GM19372 (cell line): Measurements from ENCODE around the gene ZBTB9.

Experiments used
- ATAC-seq: cut with Tn5 transposase; IDR thresholded peaks from one replicate; pipeline ENCODE4 v1.9.1; 2021; ENCODE audit warnings: mild to moderate bottlenecking, low read depth, moderate library complexity; ENCODE audit not compliant: unreplicated experiment

Gene ZBTB9

DNA sequence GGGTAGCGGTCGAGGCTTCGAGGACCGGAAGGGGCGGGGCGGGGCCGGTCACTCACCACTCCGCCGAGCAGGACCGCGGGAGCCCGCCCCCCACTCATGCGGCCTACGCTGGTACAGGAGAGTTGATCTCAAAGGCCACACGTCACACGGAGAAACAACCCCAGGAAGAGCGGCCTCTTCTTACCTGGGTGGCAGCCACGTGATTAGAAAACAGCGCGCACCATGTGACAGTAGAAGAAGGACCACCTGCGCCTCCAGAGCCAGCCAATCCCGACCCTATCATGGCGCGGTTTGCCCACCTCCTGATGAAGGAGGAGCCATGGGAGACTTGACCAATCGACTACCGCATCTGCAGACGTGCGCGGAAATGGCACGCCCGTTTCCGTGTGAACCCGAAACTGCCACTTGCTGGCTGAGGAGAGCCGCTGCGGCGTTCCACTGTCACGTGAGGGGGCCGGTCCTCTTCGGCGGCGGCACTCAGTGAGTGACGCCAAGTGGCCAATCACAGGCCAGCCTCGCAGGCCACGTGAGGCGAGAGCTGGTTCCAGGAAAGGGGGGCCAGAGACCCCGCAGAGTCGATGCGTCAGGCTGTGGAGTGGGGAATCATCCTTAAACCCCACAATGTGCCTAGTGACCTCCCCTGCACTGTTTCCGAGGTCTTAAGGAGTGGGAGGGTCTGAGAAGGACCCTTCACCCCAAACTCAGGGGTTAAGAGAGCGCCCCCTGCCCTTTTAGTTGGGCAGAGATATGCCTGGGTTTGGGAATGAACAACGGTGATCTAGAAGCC lies 36.3 kb upstream of the ZBTB9 start, which contains the start of gene CUTA:
TSS of gene CUTA (minus strand) at position 205 of the 787 bp plus-strand sequence. CDS start at position 98, 107 bp downstream.
- peak; percentile 93 for ATAC-seq

DNA sequence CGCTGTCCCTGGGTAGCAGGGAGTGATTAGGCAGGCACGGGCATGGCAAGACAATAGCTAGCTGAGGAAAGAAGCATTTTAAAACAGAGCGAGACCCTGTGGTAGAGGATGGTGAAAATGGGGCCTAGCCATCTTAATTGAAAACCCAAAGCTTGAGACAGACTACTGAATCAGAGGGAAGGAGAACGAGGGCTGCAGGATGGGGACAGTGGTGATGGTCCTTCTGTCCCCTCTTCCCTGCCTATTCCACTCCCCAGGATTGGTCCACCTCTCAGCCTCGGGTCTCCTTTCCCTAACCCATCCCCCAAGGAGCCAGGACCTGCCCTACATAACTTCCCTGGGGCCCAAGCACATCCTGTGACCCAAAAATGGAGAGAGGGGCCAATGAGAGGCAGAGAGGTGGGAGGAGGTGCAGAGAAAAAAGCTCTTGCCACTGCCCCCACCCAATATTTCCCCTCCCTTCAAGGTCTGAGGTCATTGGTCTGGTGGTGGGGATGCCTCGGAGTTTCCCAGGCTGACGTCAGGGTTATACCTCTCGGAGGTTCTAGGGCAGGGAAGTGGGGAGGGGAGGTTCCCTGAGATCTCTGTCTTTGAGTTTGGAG lies 35.6 kb upstream of the ZBTB9 start:
- no peak for ATAC-seq

DNA sequence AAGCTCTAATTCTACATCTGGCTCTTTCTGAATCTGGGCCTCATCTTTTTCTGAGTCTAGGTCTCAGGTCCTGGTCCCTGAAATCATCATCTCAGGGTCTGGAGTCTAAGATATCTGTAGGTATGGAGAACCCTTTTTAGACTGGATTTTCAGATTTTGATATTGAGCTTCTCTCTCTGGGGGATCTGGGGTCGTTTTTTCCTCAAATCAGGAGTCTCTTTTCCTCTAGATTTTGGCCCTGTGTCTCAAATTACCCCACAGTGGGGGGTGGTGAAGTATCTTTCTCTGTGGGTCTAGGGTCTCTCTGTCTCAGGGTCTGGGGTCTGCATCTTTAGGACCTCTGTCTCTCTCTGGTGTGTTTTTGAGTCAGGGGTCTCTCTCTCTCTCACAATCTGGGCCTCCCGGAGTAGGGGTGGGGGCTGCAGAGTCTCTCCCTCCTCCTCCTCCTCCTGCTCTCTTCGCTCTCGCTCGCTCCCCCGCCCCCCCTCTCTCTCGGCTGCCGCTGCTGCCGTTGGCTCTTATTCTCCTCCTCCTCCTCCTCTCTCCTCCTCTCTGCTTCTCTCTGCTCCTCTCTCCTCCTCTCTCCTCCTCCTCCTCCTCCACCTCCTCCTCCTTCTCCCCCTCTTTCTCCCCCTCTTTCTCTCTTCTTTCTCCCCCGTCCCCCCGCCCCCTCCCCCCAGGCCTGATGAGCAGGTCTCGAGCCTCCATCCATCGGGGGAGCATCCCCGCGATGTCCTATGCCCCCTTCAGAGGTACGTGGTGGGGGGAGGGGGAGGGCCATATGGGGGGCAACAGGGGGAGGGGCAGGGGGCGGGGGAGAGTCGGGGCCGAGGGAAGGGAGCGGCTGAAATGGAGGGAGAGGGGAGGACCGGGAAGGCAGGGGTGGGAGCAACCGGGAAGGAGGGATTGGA lies 34.5 kb upstream of the ZBTB9 start, which contains the start of gene SYNGAP1:
TSS of gene SYNGAP1 (plus strand) at position 486 of the 911 bp plus-strand sequence. CDS start at position 686, 200 bp downstream.
- no peak for ATAC-seq

DNA sequence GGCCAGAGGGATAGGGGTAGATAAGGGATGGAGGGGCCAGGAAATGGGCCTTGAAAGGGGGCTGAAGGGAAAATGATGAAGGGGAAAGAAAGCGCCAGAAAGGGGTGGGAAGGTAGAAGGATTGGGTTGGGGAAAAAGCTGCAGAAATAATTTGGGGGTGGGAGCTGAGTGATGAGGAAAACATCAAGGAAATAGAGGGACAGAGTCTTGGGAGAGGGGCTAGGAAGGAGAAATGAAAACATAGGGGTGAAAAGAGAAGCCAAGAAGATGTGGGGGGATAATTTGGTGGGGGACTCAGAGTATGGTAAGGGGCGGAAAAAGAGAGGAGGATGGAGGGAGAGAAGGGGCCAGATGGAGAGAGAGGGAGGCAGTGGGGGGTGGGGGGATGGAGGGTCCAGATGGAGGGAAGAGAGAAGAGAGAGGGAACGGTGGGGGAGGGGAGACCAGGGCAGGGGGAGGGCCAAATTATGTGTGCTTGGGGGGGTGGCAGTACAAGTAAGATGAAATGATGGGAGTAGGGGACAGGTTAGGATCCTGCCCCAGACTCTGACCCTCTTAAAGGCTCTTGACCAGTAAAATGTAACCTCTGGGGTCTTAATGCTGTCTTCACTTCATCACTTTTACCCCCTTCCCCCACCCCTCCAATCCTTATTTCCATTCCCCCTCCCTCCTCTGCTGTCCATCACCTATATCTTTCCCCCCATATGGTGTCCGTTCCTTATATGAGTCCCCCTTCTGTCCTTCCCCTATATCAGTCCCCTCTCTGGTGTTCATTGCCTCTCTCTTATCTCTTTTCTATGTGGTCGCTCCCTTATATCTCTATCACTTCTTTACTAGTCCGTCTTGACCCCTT lies 33.7 kb upstream of the ZBTB9 start:
- ATAC-seq, result no peak

DNA sequence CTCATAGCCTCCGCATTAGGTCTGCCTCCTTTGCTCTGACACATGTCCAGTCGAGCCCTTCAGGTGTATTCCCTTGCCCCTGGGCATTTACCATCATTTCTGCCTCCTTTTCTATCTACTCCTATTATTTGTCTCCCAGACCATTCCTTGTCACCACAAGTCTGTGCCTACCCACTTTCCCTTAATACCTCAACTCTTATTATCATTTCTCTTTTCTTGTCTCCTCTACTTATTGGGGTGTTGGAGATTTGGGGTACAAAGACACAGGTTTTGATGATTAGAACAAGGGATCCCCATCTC lies 33.1 kb upstream of the ZBTB9 start:
- ATAC-seq, result no peak

DNA sequence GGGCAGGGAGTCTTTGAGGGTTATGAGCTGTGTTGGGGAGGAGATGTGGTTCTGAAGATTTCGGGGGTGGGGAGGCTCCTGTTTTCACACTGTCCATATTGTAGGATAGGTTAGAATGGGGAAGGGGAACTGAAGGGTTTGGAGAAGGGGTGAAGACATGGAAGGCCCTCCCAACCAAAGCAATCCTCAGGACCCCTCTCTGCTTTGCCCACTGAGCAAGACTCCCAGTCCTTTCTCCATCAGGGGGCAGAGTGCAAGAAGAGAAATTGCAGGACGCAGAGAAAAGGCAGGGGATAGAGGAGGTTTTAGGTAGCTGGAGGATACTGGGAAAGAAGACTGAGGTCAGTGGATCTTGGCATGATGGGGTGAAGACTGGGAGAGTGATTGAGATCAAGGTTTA lies 30.6 kb upstream of the ZBTB9 start:
- no peak for ATAC-seq

DNA sequence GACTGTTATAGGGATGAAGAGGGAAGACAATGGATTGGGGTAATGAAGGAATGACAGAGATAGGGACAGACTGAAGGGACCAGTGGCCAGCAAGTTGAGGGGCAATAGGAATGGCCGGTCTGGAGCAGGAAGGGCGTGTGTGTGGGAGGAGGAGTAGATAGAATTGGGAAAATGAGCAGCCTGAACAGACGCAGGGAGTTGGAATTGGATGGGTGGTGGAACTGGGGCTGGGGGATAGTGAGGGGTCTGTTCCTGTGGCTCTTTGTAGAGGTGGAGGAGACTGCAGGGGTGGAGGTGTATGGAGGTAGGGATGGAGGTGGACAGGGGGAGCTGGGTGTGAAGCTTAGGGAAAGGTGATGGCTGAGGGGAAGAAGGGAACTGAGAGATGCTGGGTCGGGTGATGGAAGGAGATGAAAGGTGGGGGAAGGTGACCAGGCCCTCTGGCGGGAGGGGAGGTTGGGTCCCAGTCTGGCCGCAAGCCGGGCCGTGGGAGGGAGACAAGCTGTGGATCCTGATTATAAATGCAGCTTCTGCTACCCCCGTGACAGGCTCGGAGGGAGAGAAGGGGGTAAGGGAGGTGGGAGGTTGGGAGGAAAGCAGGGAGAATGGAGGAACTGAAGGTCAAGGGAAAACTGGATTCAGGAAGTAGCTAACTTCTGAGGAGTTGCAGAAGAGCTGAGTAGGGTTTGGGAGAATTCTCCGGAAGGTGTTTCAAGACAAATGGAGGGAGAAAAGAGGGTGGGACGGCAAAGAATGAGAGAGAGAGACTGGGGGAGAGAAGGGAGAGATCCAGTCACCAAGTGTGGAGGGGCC lies 29.3 kb upstream of the ZBTB9 start:
- ATAC-seq, result no peak

DNA sequence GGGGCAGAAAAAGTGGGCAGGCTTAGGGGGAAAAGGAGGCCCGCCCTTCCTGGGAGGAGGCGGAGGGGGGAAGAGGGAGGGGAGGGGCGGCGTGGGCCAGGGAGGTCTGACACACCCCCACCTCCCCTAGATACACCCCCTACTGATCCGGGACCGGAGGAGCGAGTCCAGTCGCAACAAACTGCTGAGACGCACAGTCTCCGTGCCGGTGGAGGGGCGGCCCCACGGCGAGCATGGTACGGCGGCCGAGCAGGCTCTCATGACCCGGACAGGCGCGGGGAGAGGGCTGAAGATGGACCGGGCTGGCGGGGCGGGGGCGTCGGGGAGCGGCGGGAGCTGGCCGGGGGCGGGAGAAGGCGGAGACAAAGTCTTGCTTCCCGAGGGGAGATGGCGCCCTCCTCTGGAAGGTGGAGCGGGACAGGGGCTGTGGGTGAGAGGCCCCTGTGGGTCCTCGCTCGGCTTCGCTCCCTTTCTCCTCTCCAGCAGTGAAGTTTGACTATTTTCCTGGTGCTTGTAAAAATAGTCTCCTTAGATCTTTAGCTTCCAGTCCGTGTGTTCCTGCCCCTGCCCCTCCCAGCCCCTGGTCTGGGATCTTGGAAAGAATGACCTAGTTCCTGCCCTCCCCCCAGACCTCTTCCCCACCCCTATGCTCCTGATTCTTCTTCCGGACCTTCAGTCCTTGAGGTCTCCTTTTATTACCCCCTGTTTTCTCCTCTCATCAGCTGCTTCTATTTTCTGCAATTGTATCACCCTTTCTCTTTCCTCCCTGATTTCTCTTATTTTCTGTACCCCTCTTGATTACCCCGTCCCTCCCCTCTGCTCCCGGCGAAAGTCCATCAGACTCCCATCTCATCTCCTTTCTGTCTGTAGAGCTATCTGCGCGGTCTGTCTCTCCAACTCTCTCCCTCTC lies 28.5 kb upstream of the ZBTB9 start:
- ATAC-seq, result peak; percentile 53

DNA sequence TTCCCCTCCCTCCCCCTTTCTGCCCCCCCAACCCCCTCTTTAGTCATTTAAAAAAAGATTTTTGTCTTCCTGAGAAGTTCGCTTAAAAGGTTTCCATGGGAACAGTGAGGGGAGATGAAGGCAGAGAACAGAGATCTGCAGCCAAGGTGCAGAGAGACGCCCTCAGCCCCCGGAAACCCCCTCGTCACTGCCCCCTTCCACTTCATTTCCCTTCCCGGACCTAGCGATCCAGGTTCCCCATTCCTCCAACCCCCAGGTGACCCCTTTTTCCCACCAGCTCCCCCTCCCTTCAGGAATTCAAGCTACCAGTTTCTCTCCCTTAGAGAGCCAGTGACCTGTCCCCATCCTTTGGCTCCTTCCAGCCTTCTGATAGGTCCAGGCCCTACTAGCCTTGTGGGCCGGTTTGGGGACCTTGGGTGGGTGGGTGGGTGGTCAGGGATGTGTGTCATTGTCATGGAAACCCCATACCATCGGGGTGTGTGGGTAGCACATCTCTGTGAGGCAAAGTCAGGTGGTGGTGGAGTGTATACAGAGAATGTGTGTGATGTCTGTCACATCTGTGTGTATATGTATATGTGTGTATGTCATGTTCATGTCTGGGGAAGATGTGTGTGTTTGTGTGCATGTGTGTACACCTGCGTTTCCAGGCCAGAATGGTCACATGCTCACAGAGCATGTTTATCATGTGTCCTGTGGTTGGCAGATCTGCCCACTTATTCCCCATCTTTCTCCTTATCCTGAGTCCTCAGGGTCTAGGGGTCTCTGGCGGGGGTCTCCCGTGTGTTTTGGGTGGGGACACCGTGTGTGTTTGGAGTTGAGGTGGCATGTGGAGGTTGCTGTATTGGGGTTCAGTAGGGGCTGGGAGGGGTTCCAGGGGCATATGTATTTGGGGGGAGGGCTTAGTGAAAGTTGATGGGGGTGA lies 27.5 kb upstream of the ZBTB9 start:
- ATAC-seq, result no peak

DNA sequence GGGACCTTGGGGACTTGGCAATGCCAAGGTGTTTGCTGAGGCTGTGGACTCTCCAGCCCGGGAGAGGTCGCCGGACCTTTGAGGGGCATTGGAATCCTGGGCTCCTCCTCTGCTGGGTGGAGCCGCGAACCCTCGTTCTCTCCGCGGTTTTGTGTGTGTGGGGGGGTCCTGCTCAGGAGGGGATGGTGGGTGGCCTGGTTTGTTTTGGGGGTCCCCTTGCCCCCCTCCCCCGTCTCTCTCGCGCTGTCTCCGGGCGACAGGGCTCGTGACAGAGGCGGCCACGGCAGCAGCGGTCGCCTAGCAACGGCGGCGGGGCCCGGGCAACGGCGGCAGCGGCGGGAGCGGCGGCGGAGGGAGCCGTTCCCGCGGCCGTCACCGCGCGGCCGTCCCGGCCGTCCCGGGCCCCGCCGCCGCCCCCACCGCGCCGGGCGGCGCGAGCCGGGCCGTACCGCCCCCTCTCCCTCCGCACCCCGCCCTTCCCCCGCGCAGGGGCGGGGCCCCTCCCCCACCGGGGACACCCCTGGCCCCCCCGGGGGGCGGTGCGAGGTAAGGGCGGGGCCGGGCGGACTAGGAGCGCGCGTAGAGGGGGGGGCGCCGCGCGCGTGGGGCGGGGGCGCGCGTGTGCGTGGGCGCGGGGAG lies 26.7 kb upstream of the ZBTB9 start:
- no peak for ATAC-seq

DNA sequence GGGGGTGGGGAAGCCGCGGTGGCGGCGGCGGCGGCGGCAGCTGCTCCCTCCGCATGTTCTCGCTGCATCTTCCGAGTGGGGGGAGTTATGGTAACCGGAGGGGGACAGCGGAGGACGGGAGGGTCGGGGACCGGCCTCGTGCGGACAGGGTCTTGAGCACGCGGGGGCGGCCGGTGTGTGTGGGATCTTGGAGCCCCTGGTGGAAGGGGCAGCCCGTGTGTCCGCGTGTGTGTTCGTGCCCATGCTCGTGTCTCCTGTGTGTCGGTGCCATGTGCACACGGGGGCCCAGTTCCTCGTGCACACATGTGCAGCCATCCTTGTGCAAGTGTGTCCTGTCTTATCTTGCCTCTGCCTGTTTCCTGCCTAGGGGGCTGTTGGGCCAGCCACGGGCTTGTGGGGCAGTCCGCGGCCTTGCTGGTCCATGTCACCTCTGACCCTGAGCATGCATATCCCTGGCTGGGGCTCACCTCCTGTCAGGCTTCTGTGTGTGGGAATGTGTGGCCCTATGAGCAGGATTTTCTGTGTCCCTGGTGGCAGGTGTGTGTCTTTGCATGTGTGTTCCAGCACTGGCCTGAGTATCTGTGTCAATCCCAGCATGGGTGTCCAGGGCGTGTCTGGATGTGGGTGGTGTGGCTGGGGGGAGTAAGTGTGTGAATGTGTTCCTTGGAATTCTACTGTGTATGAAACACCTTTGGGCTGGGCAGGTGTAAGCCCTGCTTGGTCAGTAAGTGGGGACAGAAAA lies 26.0 kb upstream of the ZBTB9 start:
- ATAC-seq, result no peak

DNA sequence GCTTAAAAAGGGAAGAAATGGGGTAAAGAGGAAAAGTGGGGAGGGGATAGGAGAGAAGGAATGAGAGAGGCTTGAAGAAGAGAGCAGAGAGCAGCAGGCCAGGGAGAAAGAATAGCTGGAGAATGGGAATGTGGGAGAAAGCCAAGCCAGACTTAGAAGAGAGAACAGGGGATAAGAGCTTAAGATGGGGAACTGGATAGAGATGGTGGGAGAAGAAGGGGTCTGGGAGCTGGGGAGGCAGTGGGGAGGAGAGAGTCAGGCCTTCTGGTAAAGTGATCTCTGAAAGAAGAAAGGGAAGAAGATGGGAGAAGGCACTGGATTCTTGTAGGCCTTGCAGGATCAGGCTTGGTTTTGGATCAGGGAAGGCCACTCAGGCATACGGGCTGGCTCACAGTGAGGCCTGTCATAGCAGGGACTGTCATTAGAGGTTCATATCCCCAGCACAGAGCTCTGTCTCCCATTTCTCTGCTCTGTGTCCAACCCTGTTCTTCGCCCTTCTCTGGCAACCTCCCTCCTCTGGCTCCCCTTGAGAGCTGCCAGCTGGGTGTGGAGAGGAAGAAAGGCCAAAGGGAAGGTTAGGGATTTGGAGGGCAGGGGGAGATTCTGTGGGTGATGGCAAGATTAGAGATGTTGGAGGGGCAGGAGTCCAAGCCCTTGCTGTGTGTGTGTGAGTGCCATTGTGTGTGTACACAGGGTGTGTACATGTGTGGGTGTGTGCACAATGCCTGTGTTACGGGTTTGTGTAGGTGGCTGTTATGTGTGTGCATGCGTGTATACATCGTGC lies 25.2 kb upstream of the ZBTB9 start:
- ATAC-seq, result no peak

DNA sequence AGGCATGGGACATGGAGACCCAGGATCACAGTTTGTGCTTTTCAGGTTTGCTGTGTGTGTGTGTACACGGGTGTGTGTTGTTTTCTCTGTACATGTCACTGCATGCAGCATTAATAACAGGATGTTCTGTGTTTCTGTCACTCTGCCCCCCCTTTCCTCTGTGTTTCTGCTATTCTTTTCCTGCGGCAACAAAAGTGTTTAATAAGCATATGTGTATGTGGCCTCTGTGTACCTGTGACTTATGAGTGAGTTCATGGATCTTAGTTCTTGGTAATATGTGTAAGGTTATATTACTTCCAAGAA lies 24.7 kb upstream of the ZBTB9 start:
- ATAC-seq, result no peak

DNA sequence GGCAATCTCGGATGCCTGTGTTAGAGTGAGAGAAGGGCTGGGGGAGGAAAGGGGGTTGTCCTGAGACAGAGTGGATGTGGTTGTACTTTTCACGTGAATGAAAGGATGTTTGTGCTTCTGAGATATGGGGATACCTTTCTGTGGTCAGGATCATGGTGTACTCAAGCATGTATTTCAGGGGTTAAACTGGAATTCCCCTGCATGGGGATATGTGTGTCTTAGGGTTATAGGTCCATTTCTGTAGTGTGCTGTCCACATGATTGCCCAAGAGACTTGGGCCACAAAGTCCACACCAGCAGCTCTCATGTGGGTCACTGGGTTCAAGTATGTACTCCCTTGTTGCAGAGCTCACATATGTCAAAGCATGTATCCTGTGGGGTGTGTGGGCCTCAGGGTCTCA lies 24.0 kb upstream of the ZBTB9 start:
- no peak for ATAC-seq

DNA sequence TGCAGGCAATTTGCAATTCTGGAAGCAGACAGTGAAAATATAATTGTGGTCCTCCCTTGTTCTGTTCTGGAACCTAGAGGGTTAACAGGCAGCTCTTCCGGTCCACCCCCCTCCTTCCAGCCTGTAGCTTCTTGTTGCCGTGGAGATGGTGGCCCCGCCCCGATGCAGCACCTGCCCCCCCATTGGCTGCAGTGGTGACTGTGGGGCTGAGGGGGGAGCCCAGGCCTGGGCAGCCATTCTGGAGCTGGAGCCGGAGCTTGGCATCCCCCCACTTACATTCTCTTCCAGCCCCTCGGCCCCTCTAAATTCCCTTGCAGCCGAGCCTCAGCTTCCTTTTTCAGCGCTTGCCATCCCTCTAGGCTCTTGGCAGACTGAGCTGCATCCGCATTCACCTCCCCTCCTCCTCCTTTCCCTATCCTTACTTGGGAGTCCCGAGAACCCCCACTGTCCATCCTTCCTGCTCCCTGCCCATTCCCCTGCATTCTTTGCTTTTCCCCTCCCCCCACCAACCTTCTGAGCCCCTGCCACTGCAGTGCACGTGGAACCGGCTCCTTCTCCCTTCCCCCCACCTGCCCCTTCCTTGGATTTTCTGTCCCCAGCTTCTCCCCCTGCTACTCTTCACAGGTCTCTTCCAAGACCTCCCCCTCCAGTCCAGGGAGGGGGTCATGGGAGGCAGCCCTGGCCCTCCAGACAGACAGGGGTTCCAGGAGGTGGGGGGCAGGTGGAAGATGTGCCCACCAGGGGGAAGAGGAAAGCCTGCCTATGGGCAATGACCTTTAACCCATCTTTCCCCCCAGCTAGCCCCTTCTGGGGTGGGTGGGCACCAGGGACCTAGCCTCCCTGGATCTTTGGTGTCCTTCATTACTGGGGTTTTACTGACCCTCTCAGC lies 23.1 kb upstream of the ZBTB9 start:
- ATAC-seq, result no peak
